Stimulated activated CD4-positive, alpha-beta T cell treated with anti-CD3 and anti-CD28 coated beads, Interleukin-2, amount 100 ng/mL, for 4 hours (primary cell): ENCODE data around the gene PTGES3.

Experiments
- DNase-seq: peaks from one replicate; pipeline ENCODE4 v3.0.0-alpha.2; 2020; ENCODE audit warnings: low read depth

Gene PTGES3

DNA sequence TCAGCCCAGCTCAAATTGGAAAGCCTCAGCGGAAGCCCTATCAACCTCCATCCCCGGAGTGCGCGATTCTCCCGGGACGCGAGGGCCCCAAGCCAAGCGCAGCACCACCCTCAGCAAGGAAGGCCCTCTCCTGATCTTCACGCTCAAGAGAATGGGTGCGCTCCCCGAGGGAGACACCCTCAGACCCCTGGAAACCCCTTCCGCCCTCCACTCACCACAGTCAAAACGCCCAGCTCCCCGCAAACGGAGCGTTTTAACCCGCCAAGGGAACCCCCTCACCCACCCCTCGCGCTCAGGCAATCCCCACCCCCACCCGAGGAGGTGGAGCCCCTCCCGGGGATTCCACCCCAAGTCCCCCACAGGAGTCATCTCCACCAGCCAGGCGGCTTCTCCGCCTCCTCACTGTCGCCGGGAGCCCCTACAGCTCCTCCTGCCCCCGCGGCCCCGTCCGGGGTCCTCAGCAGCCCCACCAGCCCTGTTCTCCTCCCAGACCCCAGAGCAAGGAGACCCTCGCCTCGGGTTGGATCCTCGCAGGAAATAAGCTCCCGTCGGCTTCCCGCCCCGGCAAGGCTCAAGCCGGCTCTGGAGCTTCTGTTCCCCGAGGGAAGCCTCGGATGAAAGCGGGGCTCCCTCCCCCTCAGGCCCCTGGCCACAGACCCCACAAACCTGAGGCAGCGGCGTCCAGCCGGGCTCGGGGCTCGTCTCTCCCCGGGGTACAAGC, 58.5 kb downstream of the PTGES3 start:
- DNase-seq = no peak

DNA sequence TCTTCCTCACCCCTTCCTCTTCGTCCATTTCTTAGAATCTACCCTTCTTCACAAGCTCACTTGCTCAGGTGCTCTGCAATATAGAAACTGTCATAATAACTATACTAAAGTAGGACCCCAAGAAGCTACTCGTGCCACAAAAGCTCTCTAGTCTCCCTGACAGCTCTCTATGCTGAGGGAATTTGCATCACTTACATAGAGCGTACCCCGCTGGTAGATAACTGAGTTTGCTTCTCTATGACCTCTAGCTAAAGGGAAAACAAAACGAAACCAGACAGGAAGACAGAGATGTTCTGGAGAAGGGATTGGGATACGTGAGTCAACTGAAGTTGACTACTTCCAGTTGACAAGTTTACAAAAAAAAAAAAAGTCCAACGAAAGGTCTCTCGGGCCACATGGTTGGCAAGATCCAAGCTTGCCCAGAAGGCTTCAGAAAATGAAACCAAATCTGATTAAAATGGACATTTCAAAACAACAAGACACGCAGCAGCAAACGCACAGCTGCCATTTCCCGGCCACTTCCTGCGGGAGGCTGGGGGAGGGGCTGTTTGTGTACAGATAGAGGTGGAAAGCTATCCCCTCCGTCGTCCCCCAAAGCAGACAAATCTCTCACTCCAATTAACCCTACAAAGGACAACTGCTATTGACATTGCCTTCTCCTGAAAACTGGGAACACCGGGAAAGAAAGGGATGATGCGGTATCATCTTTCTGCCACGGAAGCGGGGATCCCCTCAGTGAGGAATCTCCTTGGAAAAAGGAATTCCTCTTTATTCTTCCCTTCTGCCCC, 59.2 kb downstream of the PTGES3 start:
- no peak for DNase-seq

DNA sequence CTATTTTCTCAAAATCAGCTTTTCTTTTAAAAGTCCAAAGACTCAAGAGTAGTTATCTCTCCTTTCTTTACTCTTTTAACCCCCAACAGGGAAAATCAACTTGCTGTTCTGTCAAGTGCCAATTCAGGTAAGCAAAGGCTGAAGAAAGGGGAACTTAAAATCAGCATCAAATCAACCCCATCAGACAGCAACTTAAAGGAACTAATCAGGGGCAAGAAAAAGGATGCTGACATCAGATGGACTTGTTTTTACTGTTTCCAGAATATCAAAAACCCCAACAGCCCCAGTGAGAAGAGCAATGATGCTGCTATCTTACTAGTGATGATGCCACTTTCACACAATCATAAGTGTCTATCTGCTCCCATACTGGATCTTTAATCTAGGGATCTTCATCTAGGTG, 61.4 kb downstream of the PTGES3 start:
- no peak for DNase-seq

DNA sequence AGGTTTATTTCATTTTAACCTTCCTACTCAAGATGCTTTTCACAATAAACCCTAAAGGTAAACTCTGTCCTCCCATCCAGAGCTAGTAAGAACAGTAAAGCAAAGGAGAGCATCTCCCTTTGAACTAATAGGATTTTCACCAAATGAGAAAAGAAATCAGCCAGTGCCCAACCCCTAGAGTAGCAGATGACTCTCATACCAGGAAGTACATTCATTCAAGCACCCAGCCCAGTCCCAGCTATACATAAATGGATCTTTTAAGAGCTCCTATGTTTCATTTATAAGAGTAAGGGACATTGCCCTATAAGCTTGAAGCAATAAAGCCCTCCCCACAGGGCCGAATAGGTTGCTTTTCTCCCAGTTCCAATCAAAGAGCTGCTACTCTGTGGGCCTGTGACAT, 65.5 kb downstream of the PTGES3 start:
- no peak for DNase-seq

DNA sequence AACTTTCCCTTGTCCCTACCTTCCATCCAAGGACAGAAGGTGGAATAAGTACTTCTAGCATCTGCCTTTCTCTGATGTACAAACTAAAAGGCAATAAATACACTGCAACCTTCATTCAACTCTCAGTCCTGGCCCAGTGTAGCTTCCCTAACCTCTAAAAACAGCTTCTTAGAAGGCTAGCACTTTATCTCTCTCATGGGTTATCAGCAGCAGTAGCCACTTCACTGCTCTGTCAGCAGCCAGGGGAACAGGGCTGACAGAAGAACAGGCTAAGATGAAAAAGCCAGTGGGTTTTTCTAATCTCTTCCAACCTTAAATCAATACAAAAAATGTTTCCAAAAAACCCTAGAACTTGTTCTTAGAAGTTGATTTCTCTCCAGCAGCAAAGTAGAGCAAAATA, 71.2 kb downstream of the PTGES3 start:
- no peak for DNase-seq

DNA sequence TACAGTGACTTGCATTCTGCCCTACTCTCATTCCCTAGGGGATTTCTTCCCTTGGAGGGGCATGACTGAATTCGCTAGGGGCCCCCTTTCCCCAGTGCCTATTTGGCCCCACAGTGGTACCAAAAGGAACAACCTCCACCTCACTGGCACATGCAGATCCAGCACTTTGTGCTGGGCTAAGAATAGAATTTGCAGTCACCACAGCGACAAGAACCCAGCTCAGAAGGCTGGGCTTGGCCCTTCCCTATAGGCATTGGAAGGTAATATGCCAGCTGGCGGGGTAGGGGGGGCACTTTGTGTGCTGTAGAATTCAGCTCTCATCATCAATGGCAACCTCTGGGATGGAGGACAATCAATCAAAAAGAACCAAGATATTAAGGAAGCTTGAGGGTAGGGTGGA, 71.8 kb downstream of the PTGES3 start:
- no peak for DNase-seq

DNA sequence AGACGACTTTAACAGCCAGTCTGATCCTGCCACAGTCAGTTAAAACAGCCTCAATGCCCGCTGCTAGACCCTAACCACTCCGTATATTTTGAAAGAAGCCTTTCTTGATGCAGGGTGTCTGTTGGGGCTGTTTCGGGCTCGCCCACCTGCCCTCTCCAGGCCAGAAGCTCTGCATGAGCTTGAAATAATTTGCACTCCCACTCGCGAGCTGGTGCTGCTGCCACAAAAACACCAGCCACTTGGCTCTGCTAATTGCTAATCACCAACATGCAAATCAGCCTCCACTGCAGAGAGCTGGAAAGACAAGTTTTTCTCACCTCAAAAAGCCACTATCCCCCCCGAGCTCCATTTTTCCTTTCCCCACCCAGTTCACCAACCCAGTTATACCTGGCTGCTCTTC, 73.5 kb downstream of the PTGES3 start:
- DNase-seq = no peak
